ENCODE measurements around the gene SNAPIN. TPM values are rescaled to one million over a fixed set of nuclear protein-coding genes. Genes with fewer than 3 reads are reported as not detected.
A peak's percentile ranks its signal among the peaks of the same experiment; 100 is the strongest.

SNAPIN gene
- total RNA-seq, 1 experiment from 2014 or later = 39.1 TPM

DNA sequence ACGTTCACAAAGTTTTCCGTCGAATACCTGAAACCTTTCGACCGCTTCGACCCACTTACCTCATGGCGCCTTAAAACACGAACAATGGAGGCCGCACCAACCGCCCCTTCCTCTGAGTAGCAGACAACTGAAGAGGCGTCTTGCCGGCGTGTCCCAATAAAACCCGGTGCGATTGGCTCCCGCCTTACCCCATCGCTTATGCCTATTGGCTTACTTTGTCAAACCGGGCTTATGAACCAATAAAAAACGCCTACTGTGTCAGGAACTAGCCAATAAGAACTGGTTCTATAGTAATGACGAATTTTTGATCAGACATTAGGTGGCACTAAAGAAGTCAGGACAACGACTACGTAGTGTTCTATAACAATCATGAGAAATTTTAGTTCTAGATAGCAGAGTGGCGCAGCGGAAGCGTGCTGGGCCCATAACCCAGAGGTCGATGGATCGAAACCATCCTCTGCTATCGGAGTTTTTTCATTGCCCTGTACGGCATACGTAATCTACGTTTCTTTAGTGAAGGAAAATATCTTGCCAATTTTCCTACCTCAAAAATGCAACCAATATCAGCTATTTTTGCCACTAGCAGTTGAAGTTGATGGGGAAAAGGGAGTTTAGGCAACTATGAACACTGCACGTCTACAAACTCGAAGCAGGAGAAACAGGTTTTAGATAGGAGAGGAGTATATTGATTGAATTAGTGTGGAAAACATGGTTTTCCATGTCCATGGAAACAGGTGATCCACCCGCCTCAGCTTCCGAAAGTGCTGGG, 12.5 kb downstream of the SNAPIN start, which contains the start of gene ILF2 (continued):
- no peak for TF ChIP-seq ZNF274 (IDR thresholded peaks at IDR 0.05; ENCODE audit: low read depth, low read length)
- peak; percentile 99 for TF ChIP-seq SP1 (IDR thresholded peaks at IDR 0.05; ENCODE audit: low read depth)
- TF ChIP-seq SRF (IDR thresholded peaks at IDR 0.05; ENCODE audit: low read depth) = no peak
- peak; percentile 21; the same call in 1 of the 2 replicates for TF ChIP-seq RAD21 (IDR thresholded peaks at IDR 0.05; ENCODE audit: low read depth)
- TF ChIP-seq, protein P1, sequence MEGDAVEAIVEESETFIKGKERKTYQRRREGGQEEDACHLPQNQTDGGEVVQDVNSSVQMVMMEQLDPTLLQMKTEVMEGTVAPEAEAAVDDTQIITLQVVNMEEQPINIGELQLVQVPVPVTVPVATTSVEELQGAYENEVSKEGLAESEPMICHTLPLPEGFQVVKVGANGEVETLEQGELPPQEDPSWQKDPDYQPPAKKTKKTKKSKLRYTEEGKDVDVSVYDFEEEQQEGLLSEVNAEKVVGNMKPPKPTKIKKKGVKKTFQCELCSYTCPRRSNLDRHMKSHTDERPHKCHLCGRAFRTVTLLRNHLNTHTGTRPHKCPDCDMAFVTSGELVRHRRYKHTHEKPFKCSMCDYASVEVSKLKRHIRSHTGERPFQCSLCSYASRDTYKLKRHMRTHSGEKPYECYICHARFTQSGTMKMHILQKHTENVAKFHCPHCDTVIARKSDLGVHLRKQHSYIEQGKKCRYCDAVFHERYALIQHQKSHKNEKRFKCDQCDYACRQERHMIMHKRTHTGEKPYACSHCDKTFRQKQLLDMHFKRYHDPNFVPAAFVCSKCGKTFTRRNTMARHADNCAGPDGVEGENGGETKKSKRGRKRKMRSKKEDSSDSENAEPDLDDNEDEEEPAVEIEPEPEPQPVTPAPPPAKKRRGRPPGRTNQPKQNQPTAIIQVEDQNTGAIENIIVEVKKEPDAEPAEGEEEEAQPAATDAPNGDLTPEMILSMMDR (IDR thresholded peaks at IDR 0.05 in 2 of 3, conservative IDR thresholded peaks at IDR 0.05 in 1 of 3; ENCODE audit: borderline replicate concordance in 1 of 3, insufficient read depth in 1 of 3, low read depth in 2 of 3, low read length in 2 of 3) = no peak; a peak in 1 of 6 replicates
- TF ChIP-seq SIN3A (IDR thresholded peaks at IDR 0.05; ENCODE audit: low read depth) = peak; percentile 79; the same call in 1 of the 2 replicates
- TF ChIP-seq REST (IDR thresholded peaks at IDR 0.05; ENCODE audit: low read depth) = no peak
- TF ChIP-seq ATF3 (IDR thresholded peaks at IDR 0.05) = peak; percentile 100
